Mammary epithelial cell (primary cell): ENCODE results near the gene RNF146.

Experiments used
- CTCF ChIP-seq, 2 donors: IDR thresholded peaks in 1 of 2; conservative IDR thresholded peaks in 1 of 2; 2 replicates each; pipeline ENCODE4 v1.5.1; 2011 to 2012; ENCODE audit warnings: inconsistent platforms in 2 of 2, low read length in 2 of 2, mild to moderate bottlenecking in 2 of 2, control low read depth in 1 of 2, low read depth in 1 of 2; ENCODE audit not compliant: insufficient read depth in 1 of 2; ENCODE audit errors: extremely low read depth in 1 of 2
- EZH2 ChIP-seq: IDR thresholded peaks from 2 replicates; pipeline ENCODE4 v1.6.1; 2012; ENCODE audit warnings: low read length, inconsistent platforms, borderline replicate concordance

GRCh38 chr6:127222418-127222817 is 44.2 kb upstream of the RNF146 start:
- TF ChIP-seq CTCF (conservative IDR thresholded peaks at IDR 0.05 in 1 of 2, IDR thresholded peaks at IDR 0.05 in 1 of 2; ENCODE audit: extremely low read depth in 1 of 2, insufficient read depth in 1 of 2, low read depth in 1 of 2, low read length in 2 of 2) (no peak), EZH2 (no peak)
